MCF 10A (cell line): ENCODE measurements around the gene CMC4. TPM values are rescaled to one million over a fixed set of nuclear protein-coding genes. Genes with fewer than 3 reads are reported as not detected.

ENCODE experiments used
- BruUV-seq: library from RNA; stranded (reverse); fragments of 400-500 nt; replicated peaks from 2 replicates; lab custom pipeline; 2021; lab: Mats Ljungman, UMichigan
- CTCF ChIA-PET: fragments of 300-600 bp; sonication (Branson Sonifier 250); formaldehyde crosslinking; extraction: SDS; loops from one replicate; lab custom pipeline; 2021; ENCODE audit warnings: antibody characterized with exemption, inconsistent platforms; lab: Yijun Ruan, JAX
- POLR2A ChIA-PET: fragments of 300-600, 350-650 bp; sonication (Branson Sonifier 250); formaldehyde crosslinking; extraction: SDS; loops from one replicate; lab custom pipeline; 2020; ENCODE audit warnings: antibody characterized with exemption, inconsistent platforms; lab: Yijun Ruan, JAX
- DNase-seq: peaks from one replicate; pipeline ENCODE4 v3.0.0-alpha.2; 2018; ENCODE audit not compliant: unreplicated experiment
- H3K27ac Mint-ChIP-seq: one replicate; pipeline ENCODE4 v1.8.0; 2022; ENCODE audit warnings: mild to moderate bottlenecking, low read depth, mixed read lengths; ENCODE audit not compliant: unreplicated experiment
- H3K27me3 Mint-ChIP-seq: one replicate; pipeline ENCODE4 v1.8.0; 2022; ENCODE audit warnings: mixed read lengths; ENCODE audit not compliant: insufficient read depth, unreplicated experiment
- H3K36me3 Mint-ChIP-seq: one replicate; pipeline ENCODE4 v1.8.0; 2022; ENCODE audit warnings: mild to moderate bottlenecking, moderate library complexity, mixed read lengths; ENCODE audit not compliant: insufficient read depth, unreplicated experiment
- H3K4me1 Mint-ChIP-seq: one replicate; pipeline ENCODE4 v1.8.0; 2022; ENCODE audit warnings: mixed read lengths; ENCODE audit not compliant: insufficient read depth, unreplicated experiment
- H3K4me3 Mint-ChIP-seq: one replicate; pipeline ENCODE4 v1.8.0; 2022; ENCODE audit warnings: mild to moderate bottlenecking, moderate library complexity, mixed read lengths; ENCODE audit not compliant: unreplicated experiment
- H3K9me3 Mint-ChIP-seq: one replicate; pipeline ENCODE4 v1.8.0; 2022; ENCODE audit warnings: mixed read lengths; ENCODE audit not compliant: unreplicated experiment
- intact Hi-C: fragments of 100-400 bp; cut with micrococcal nuclease; formaldehyde crosslinking; loops from 2 replicates; pipeline ENCODE4 v1.14.1; 2022
- total RNA-seq: library from RNA; stranded (reverse); gene quantifications from 2 replicates; pipeline ENCODE4 v1.2.3, GENCODE V29; 2022
- TF ChIP-seq, protein P1 (sequence below): fragments of 200-600 bp; IDR thresholded peaks from one replicate; pipeline ENCODE4 v1.8.0; 2022; ENCODE audit warnings: antibody characterized with exemption, mild to moderate bottlenecking; ENCODE audit not compliant: unreplicated experiment

CMC4 gene
- total RNA-seq, 1 experiment from 2014 or later = 8.0 TPM

DNA sequence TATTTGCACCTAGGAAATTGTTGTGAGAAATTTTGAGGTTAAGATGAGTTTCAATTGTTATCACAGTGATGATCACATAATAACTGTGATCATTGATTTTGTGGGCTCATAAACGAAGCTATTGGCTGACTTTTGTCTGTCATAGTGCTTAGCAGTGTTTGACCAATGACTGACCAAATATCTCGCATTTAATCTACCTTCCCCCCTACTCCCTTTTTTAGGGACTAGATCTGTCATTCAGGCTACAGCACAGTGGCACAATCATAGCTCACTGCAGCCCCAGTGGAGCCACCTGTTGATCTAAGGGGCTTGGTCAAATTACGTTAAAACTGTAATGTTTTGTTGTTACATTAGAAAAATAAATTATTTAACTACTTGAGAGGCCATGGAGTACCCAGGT, 42.8 kb downstream of the CMC4 start:
- no peaks in the 10 kb centered on the region for H3K36me3 Mint-ChIP-seq
- peaks cover 13% of the 10 kb centered on the region for H3K4me1 Mint-ChIP-seq
- ChIA-PET POLR2A (interaction anchor here (0.6 to 3.4 kb wide), 5 partner anchors 31 to 43 kb away, joined by 3 to 35 read pairs (median 8); partner anchors contain the start of gene BRCC3), CTCF (interaction anchor here (0.6 to 0.9 kb wide), 3 partner anchors 20 to 71 kb away, joined by 3 read pairs; no protein-coding TSS in a partner anchor)
- H3K27ac Mint-ChIP-seq = peak overlapping the region; percentile 90
- peak; percentile 2 for DNase-seq
- H3K4me3 Mint-ChIP-seq = peak overlapping the region; percentile 75
- H3K9me3 Mint-ChIP-seq = no peaks in the 10 kb centered on the region
- intact Hi-C loops = no loop called here
- peaks cover 30% of the 10 kb centered on the region for H3K27me3 Mint-ChIP-seq
- TF ChIP-seq, protein P1, sequence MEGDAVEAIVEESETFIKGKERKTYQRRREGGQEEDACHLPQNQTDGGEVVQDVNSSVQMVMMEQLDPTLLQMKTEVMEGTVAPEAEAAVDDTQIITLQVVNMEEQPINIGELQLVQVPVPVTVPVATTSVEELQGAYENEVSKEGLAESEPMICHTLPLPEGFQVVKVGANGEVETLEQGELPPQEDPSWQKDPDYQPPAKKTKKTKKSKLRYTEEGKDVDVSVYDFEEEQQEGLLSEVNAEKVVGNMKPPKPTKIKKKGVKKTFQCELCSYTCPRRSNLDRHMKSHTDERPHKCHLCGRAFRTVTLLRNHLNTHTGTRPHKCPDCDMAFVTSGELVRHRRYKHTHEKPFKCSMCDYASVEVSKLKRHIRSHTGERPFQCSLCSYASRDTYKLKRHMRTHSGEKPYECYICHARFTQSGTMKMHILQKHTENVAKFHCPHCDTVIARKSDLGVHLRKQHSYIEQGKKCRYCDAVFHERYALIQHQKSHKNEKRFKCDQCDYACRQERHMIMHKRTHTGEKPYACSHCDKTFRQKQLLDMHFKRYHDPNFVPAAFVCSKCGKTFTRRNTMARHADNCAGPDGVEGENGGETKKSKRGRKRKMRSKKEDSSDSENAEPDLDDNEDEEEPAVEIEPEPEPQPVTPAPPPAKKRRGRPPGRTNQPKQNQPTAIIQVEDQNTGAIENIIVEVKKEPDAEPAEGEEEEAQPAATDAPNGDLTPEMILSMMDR = no peak
- no TSS peak for BruUV-seq

DNA sequence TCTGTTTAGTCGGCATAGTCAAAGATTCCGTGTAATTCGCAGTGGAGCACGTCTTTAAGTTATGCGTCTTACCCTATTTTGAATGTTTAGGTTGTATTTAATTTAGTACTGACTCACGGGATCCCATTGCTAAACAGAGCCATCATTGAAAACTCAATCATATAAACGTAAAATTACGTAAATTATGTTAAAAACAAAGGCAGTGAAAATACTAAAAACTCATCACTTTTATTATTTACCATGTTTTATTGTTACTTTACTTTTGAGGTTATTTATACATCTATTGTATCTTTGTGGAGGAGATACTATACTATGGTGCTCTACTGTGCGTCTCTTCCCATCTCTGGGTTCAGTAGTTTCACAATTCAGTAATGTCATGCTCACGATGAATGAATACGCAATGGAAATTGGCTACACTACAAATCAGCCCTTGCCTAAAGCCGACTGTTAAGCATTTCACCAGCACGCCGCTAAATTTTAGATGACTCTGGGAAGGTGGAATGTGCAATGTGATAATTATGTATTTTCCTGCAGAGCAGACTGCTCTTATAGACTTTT, 43.3 kb downstream of the CMC4 start:
- H3K27me3 Mint-ChIP-seq = peaks cover 35% of the 10 kb centered on the region
- ChIA-PET POLR2A (interaction anchor here (1.1 to 3.4 kb wide), 10 partner anchors 8 to 48 kb away, joined by 4 to 35 read pairs (median 8); partner anchors contain the start of gene BRCC3), CTCF (interaction anchor here (0.6 to 1.3 kb wide), 3 partner anchors 21 to 336 kb away, joined by 3 to 4 read pairs (median 3); no protein-coding TSS in a partner anchor)
- H3K9me3 Mint-ChIP-seq = no peaks in the 10 kb centered on the region
- H3K27ac Mint-ChIP-seq = peak overlapping the region; percentile 90
- TSS peak; percentile 74 for BruUV-seq
- peak; percentile 69 for DNase-seq
- TF ChIP-seq, protein P1 = no peak
- H3K4me3 Mint-ChIP-seq = peak overlapping the region; percentile 75
- intact Hi-C loops = loop anchor here (2.0 kb wide), 1 partner anchor 43 kb away; the partner anchor contains the start of genes BRCC3, CMC4 and MTCP1
- H3K36me3 Mint-ChIP-seq = no peaks in the 10 kb centered on the region
- peaks cover 13% of the 10 kb centered on the region for H3K4me1 Mint-ChIP-seq

DNA sequence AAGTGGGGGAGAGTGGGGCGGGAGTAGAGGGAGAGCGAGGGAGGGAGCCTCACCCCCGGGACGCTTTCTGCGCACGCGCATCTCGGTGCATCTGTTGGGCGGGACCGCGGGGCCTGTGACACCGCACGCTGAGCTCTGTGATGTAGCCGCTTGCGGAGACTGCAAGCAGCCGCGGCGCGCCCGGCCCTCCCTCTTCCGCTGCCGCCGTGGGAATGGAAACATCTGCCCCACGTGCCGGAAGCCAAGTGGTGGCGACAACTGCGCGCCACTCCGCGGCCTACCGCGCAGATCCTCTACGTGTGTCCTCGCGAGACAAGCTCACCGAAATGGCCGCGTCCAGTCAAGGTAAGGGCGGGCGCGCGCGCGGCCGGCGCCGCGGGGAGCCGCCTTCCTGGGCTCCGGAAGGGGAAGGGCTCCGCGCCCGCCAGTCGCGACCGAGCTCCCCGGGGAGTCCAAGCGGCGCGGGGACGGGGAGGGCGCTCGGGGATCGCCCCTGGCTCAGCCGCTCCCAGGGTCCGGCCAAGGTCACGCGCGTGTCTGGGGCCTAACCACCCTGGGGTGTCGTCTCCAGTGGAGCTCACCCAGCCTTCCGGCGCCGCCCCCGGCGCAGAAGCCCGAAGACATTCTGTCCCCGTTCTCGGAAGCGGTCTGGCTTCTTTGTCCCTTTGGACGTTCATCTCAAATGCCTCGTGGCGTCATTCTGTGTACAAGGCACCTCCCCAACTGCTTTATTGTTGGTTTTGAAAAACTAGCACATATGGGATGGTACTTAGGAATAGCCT, 44.0 kb downstream of the CMC4 start, which contains the start of gene FUNDC2:
TSS of gene FUNDC2 (plus strand) at position 118 of the 782 bp plus-strand sequence. CDS start at position 213, 95 bp downstream.
- intact Hi-C loops = loop anchor here (2.0 kb wide), 1 partner anchor 44 kb away; the partner anchor contains the start of genes BRCC3, CMC4 and MTCP1
- Mint-ChIP-seq H3K27me3 (peaks cover 36% of the 10 kb centered on the region), H3K36me3 (no peaks in the 10 kb centered on the region), H3K4me3 (peak within 1 kb of the TSS; percentile 75), H3K4me1 (peaks cover 13% of the 10 kb centered on the region), H3K27ac (peak within 1 kb of the TSS; percentile 90), H3K9me3 (no peaks in the 10 kb centered on the region)
- TF ChIP-seq, protein P1 = no peak
- ChIA-PET CTCF (interaction anchor here (0.6 to 1.3 kb wide), 5 partner anchors 30 to 335 kb away, joined by 3 to 4 read pairs (median 4); no protein-coding TSS in a partner anchor), POLR2A (interaction anchor here (0.8 to 3.4 kb wide), 14 partner anchors 9 to 189 kb away, joined by 3 to 35 read pairs (median 6); partner anchors contain the start of genes BRCC3, CMC4, MTCP1 and VBP1)
- BruUV-seq = no TSS peak
- DNase-seq = peak; percentile 88
